Measurements from ENCODE around the gene HYAL2.

The HYAL2 gene

DNA sequence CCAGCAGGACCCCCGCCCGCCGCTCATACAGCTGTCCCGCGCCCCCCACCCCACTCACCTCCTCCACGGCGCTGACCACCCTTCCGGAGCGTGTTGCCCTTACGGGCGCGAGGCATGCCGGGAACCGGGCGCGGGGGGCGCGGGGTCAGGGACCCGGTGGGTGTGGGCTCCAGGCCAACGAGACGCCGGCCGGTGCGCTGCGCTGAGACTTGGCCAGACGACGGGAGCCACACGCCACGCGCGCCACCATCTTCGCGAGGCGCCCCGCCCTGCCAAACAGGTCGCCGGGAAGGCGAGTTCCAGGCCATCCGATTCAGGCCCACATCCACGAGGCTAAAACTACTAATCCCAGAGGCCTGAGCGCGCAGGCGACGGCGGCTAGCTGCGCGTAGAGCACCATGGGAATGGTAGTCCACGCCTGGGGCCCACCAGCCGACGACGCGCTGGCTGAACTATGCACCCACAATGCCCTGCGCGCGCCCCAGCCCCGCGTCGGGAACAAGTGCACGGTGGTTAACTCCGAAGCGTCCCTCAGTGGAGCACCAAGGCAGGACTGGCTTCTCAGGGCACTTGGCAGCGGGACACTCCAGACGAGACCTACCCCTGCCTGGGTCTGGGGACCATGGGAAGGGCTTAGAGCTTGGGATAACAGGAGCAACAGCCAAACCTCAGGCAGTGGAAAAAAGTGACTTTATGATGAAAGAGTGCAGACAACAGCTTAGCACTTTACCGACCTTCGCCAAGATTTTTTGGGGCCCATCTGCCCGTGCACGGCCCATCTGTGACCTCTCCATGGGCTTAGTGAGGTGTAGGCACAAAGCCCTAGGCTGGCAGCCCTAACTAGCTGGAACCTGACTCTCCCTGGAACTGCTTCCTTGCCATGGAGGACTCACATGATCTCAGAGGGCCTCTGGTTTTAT, 30.1 kb downstream of the HYAL2 start, which contains the start of gene IFRD2:
IFRD2 (minus strand) TSS at position 271 of the 920 bp plus-strand sequence; CDS start at position 116, 155 bp downstream.
- Histone ChIP-seq H3K4me2 (ENCODE audit: low read depth, low read length, poor library complexity, severe bottlenecking) (peak within 1 kb of the TSS; percentile 85), H3K9ac (ENCODE audit: low read length) (peak within 1 kb of the TSS; percentile 96), H3K27ac (ENCODE audit: low read depth, low read length) (peak within 1 kb of the TSS; percentile 46), H2AFZ (ENCODE audit: low read depth, low read length, severe bottlenecking) (no peak within 1 kb of the TSS), H4K20me1 (ENCODE audit: low read depth, low read length) (no peaks in the 10 kb centered on the region), H3F3A (ENCODE audit: insufficient read depth) (no peaks in the 10 kb centered on the region), H3K9me3 (ENCODE audit: insufficient read depth, low read length) (no peaks in the 10 kb centered on the region), H3K4me3 (ENCODE audit: insufficient read depth, low read length, poor library complexity, severe bottlenecking) (peak within 1 kb of the TSS; percentile 95), H3K36me3 (ENCODE audit: low read length) (no peaks in the 10 kb centered on the region), H3K27me3 (ENCODE audit: low read length) (no peaks in the 10 kb centered on the region), H3K9me2 (replicated peaks; ENCODE audit: insufficient read depth, low read length) (no peaks in the 10 kb centered on the region), H3K79me2 (ENCODE audit: insufficient read depth, low read length) (peaks cover 22% of the 10 kb centered on the region)
- TF ChIP-seq CTCF (IDR thresholded peaks at IDR 0.05; ENCODE audit: insufficient read depth, low read length, poor library complexity, severe bottlenecking) (no peak), EZH2phosphoT487 (conservative IDR thresholded peaks at IDR 0.05; ENCODE audit: low read length) (no peak)

GRCh38 chr3:50290161-50290641, 32.3 kb downstream of the HYAL2 start:
- no peak overlapping the region for H3K9ac ChIP-seq (ENCODE audit: low read length)
- H3K4me3 ChIP-seq (ENCODE audit: insufficient read depth, low read length, poor library complexity, severe bottlenecking): no peak overlapping the region
- no peak overlapping the region for H2AFZ ChIP-seq (ENCODE audit: low read depth, low read length, severe bottlenecking)
- H3K27ac ChIP-seq (ENCODE audit: low read depth, low read length): no peak overlapping the region
- no peaks in the 10 kb centered on the region for H3K27me3 ChIP-seq (ENCODE audit: low read length)
- no peaks in the 10 kb centered on the region for H4K20me1 ChIP-seq (ENCODE audit: low read depth, low read length)
- no peak overlapping the region for H3K4me2 ChIP-seq (ENCODE audit: low read depth, low read length, poor library complexity, severe bottlenecking)
- H3K9me3 ChIP-seq (ENCODE audit: insufficient read depth, low read length): no peaks in the 10 kb centered on the region
- TF ChIP-seq CTCF (IDR thresholded peaks at IDR 0.05; ENCODE audit: insufficient read depth, low read length, poor library complexity, severe bottlenecking) (no peak), EZH2phosphoT487 (conservative IDR thresholded peaks at IDR 0.05; ENCODE audit: low read length) (no peak)
- H3K36me3 ChIP-seq (ENCODE audit: low read length): no peaks in the 10 kb centered on the region; the same call in 1 of the 2 replicates
- no peaks in the 10 kb centered on the region for H3K9me2 ChIP-seq (replicated peaks; ENCODE audit: insufficient read depth, low read length)
- H3K79me2 ChIP-seq (ENCODE audit: insufficient read depth, low read length): peaks cover 22% of the 10 kb centered on the region
- H3F3A ChIP-seq (ENCODE audit: insufficient read depth): no peaks in the 10 kb centered on the region

GRCh38 chr3:50289130-50289529, 33.4 kb downstream of the HYAL2 start:
- Histone ChIP-seq H3K4me2 (ENCODE audit: low read depth, low read length, poor library complexity, severe bottlenecking) (no peak overlapping the region), H3K27ac (ENCODE audit: low read depth, low read length) (no peak overlapping the region), H3K36me3 (ENCODE audit: low read length) (no peaks in the 10 kb centered on the region; the same call in 1 of the 2 replicates), H4K20me1 (ENCODE audit: low read depth, low read length) (no peaks in the 10 kb centered on the region), H3K27me3 (ENCODE audit: low read length) (no peaks in the 10 kb centered on the region), H3K79me2 (ENCODE audit: insufficient read depth, low read length) (peaks cover 22% of the 10 kb centered on the region), H3K9ac (ENCODE audit: low read length) (no peak overlapping the region), H3K9me2 (replicated peaks; ENCODE audit: insufficient read depth, low read length) (no peaks in the 10 kb centered on the region), H3K4me3 (ENCODE audit: insufficient read depth, low read length, poor library complexity, severe bottlenecking) (no peak overlapping the region), H3K9me3 (ENCODE audit: insufficient read depth, low read length) (no peaks in the 10 kb centered on the region), H2AFZ (ENCODE audit: low read depth, low read length, severe bottlenecking) (no peak overlapping the region), H3F3A (ENCODE audit: insufficient read depth) (no peaks in the 10 kb centered on the region)
- no peak for TF ChIP-seq EZH2phosphoT487 (conservative IDR thresholded peaks at IDR 0.05; ENCODE audit: low read length)
- no peak for TF ChIP-seq CTCF (IDR thresholded peaks at IDR 0.05; ENCODE audit: insufficient read depth, low read length, poor library complexity, severe bottlenecking)
